ENCODE results near the gene SHANK2. TPM values are rescaled to one million over a fixed set of nuclear protein-coding genes. Genes with fewer than 3 reads are reported as not detected.

Gene SHANK2
- polyA plus RNA-seq, 1 donor from 2014 or later, result 13.6 TPM

- no peak overlapping the region for H3K4me3 ChIP-seq (ENCODE audit: low read length)
- no peaks in the 10 kb centered on the region for H3K9me2 ChIP-seq (ENCODE audit: insufficient read depth, low read length)
- no peaks in the 10 kb centered on the region for H3K36me3 ChIP-seq (ENCODE audit: insufficient read depth, low read length)
- no peak overlapping the region for H3K27ac ChIP-seq (ENCODE audit: low read length)
- TF ChIP-seq CTCF (IDR thresholded peaks at IDR 0.05; ENCODE audit: poor library complexity, severe bottlenecking), result no peak
- TF ChIP-seq MXI1 (conservative IDR thresholded peaks at IDR 0.05; ENCODE audit: poor library complexity, severe bottlenecking), result no peak
- TF ChIP-seq RAD21 (conservative IDR thresholded peaks at IDR 0.05), result no peak
- TF ChIP-seq EZH2 (IDR thresholded peaks at IDR 0.05; ENCODE audit: borderline replicate concordance, insufficient read depth, low read length, poor library complexity, severe bottlenecking), result no peak
- TF ChIP-seq REST (IDR thresholded peaks at IDR 0.05; ENCODE audit: borderline replicate concordance), result no peak
- no peak for TF ChIP-seq SMC3 (conservative IDR thresholded peaks at IDR 0.05; ENCODE audit: poor library complexity)
- TF ChIP-seq EP300 (conservative IDR thresholded peaks at IDR 0.05; ENCODE audit: poor library complexity, severe bottlenecking), result no peak
- no peak for TF ChIP-seq TAF1 (IDR thresholded peaks at IDR 0.05; ENCODE audit: low read depth)
- TF ChIP-seq POLR2AphosphoS5 (IDR thresholded peaks at IDR 0.05), result no peak
- H2AFZ ChIP-seq (ENCODE audit: low read depth, low read length), result no peak overlapping the region
- no peak overlapping the region for H3K9ac ChIP-seq (ENCODE audit: low read length)
- H3K79me2 ChIP-seq (replicated peaks; ENCODE audit: insufficient read depth, low read length), result no peaks in the 10 kb centered on the region
- no peaks in the 10 kb centered on the region for H3K9me3 ChIP-seq (ENCODE audit: low read length)
- no peaks in the 10 kb centered on the region for H4K20me1 ChIP-seq (ENCODE audit: insufficient read depth)
- no peaks in the 10 kb centered on the region for H3K27me3 ChIP-seq (ENCODE audit: insufficient read depth, low read depth, low read length)
- no peaks in the 10 kb centered on the region for H3F3A ChIP-seq (ENCODE audit: insufficient read depth, low read length, poor library complexity, severe bottlenecking)
- H3K4me2 ChIP-seq (ENCODE audit: low read length), result no peak overlapping the region
Measured at GRCh38 chr11:71266114-71266833, 13.9 kb upstream of the SHANK2 start.

- H3K27me3 ChIP-seq (ENCODE audit: insufficient read depth, low read depth, low read length), result no peaks in the 10 kb centered on the region
- TF ChIP-seq TAF1 (IDR thresholded peaks at IDR 0.05; ENCODE audit: low read depth), result no peak
- no peak for TF ChIP-seq MXI1 (conservative IDR thresholded peaks at IDR 0.05; ENCODE audit: poor library complexity, severe bottlenecking)
- no peak for TF ChIP-seq EZH2 (IDR thresholded peaks at IDR 0.05; ENCODE audit: borderline replicate concordance, insufficient read depth, low read length, poor library complexity, severe bottlenecking)
- no peak for TF ChIP-seq EP300 (conservative IDR thresholded peaks at IDR 0.05; ENCODE audit: poor library complexity, severe bottlenecking)
- TF ChIP-seq POLR2AphosphoS5 (IDR thresholded peaks at IDR 0.05), result no peak
- TF ChIP-seq CTCF (IDR thresholded peaks at IDR 0.05; ENCODE audit: poor library complexity, severe bottlenecking), result no peak
- no peak for TF ChIP-seq REST (IDR thresholded peaks at IDR 0.05; ENCODE audit: borderline replicate concordance)
- no peak for TF ChIP-seq SMC3 (conservative IDR thresholded peaks at IDR 0.05; ENCODE audit: poor library complexity)
- no peak for TF ChIP-seq RAD21 (conservative IDR thresholded peaks at IDR 0.05)
- H3K9ac ChIP-seq (ENCODE audit: low read length), result no peak overlapping the region
- no peaks in the 10 kb centered on the region for H3K9me2 ChIP-seq (ENCODE audit: insufficient read depth, low read length)
- no peaks in the 10 kb centered on the region for H3K79me2 ChIP-seq (replicated peaks; ENCODE audit: insufficient read depth, low read length)
- no peak overlapping the region for H2AFZ ChIP-seq (ENCODE audit: low read depth, low read length)
- H4K20me1 ChIP-seq (ENCODE audit: insufficient read depth), result no peaks in the 10 kb centered on the region
- no peaks in the 10 kb centered on the region for H3F3A ChIP-seq (ENCODE audit: insufficient read depth, low read length, poor library complexity, severe bottlenecking)
- no peaks in the 10 kb centered on the region for H3K36me3 ChIP-seq (ENCODE audit: insufficient read depth, low read length)
- H3K4me3 ChIP-seq (ENCODE audit: low read length), result no peak overlapping the region
- no peaks in the 10 kb centered on the region for H3K9me3 ChIP-seq (ENCODE audit: low read length)
- H3K4me2 ChIP-seq (ENCODE audit: low read length), result no peak overlapping the region
- no peak overlapping the region for H3K27ac ChIP-seq (ENCODE audit: low read length)
Measured at GRCh38 chr11:71265559-71266092, 13.2 kb upstream of the SHANK2 start.
